SIG-M5 treated with dmso at 0.1 percent for 504 hours (cell line): ENCODE data around the gene LILRB5.
"Not testable (repeated sequence)": the region's sequence is repeated elsewhere in the genome, so short reads cannot be mapped to it uniquely, and the experiment has no call there.

Experiments used
- DNase-seq: peaks from one replicate; lab custom pipeline; 2025; ENCODE audit not compliant: unreplicated experiment; lab: John Stamatoyannopoulos, UW

LILRB5 gene

GRCh38 chr19:54243809-54244208, 13.3 kb downstream of the LILRB5 start:
- not testable (repeated sequence) for DNase-seq

GRCh38 chr19:54242646-54243045, 14.4 kb downstream of the LILRB5 start, which contains the start of gene LILRA6:
Gene LILRA6, minus strand, starts transcription at chr19:54242790.
- not testable (repeated sequence) for DNase-seq

- DNase-seq, result not testable (repeated sequence)
Observed at GRCh38 chr19:54242234-54242633, 14.8 kb downstream of the LILRB5 start.

GRCh38 chr19:54240372-54241336, 16.4 kb downstream of the LILRB5 start:
- DNase-seq, result not testable (repeated sequence)

GRCh38 chr19:54239491-54240371, 17.3 kb downstream of the LILRB5 start:
- not testable (repeated sequence) for DNase-seq

GRCh38 chr19:54233941-54234340, 23.1 kb downstream of the LILRB5 start:
- DNase-seq, result no peak

GRCh38 chr19:54231077-54231931, 25.8 kb downstream of the LILRB5 start:
- peak; percentile 53 for DNase-seq

GRCh38 chr19:54230031-54230430, 27.0 kb downstream of the LILRB5 start:
- DNase-seq, result no peak

- no peak for DNase-seq
Observed at GRCh38 chr19:54229146-54229545, 27.9 kb downstream of the LILRB5 start.

- DNase-seq, result not testable (repeated sequence)
Observed at GRCh38 chr19:54224619-54225018, 32.5 kb downstream of the LILRB5 start.

GRCh38 chr19:54223937-54224281, 33.2 kb downstream of the LILRB5 start:
- not testable (repeated sequence) for DNase-seq

- DNase-seq, result not testable (repeated sequence)
Observed at GRCh38 chr19:54223277-54223936, 33.7 kb downstream of the LILRB5 start.

GRCh38 chr19:54222474-54223276, 34.4 kb downstream of the LILRB5 start, which contains the start of gene LILRB3:
Gene LILRB3, minus strand, starts transcription at chr19:54223007. Its CDS starts 31 bp downstream, at chr19:54222976.
- DNase-seq, result not testable (repeated sequence)

- DNase-seq, result not testable (repeated sequence)
Observed at GRCh38 chr19:54221947-54222346, 35.1 kb downstream of the LILRB5 start.

GRCh38 chr19:54219702-54220101, 37.4 kb downstream of the LILRB5 start:
- not testable (repeated sequence) for DNase-seq

- no peak for DNase-seq
Observed at GRCh38 chr19:54218960-54219661, 38.0 kb downstream of the LILRB5 start.

GRCh38 chr19:54218259-54218658, 38.8 kb downstream of the LILRB5 start:
- DNase-seq, result no peak

GRCh38 chr19:54217517-54218247, 39.4 kb downstream of the LILRB5 start:
- DNase-seq, result not testable (repeated sequence)
